ENCODE results near the gene PARD6B. TPM values are rescaled to one million over a fixed set of nuclear protein-coding genes. Genes with fewer than 3 reads are reported as not detected.
"Not testable (repeated sequence)": the region's sequence is repeated elsewhere in the genome, so short reads cannot be mapped to it uniquely, and the experiment has no call there.

The PARD6B gene
- total RNA-seq, 4 donors from 2014 or later: 1.1 to 20.5 (median 5.9) TPM

DNA sequence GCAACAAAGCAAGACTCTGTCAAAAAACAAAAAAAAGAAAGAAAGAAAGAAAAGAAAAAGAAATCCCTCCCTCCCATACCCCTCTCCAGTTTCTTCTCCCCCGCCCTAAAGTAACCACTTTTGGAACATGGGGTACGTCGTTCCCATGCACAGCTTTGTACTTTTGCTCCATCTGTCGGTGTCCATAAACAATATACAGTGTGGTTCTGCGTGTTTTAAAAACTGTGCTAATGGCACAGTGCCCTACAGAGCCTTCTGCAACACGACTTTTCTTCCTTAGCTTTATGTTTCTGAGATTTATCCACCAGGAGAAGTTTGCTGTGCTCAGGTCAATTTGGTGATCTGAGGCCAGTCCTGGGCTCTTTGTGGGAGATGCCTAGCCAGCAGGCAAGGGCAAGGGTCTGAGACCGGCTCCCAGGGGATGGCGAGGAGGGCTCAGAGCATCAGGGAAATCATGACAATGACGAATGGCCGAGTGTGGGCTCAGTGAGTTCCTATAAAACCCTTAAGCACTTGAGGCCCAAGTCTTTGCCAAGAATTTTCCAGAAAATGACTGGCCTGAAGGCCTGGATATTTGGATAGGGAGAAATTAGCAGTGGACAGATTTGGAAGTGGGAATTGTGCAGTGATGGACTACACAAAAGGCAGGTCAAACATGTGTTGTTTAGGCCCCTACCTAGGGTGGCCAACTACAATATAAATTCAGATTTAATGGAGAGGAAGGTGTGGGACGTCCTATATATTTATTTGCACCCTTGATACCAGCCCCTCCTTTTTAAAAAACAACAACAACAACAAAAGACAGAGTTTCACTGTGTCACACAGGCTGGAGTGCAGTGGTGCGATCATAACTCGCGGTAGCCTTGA lies 61.6 kb downstream of the PARD6B start:
- TF ChIP-seq, protein P1, sequence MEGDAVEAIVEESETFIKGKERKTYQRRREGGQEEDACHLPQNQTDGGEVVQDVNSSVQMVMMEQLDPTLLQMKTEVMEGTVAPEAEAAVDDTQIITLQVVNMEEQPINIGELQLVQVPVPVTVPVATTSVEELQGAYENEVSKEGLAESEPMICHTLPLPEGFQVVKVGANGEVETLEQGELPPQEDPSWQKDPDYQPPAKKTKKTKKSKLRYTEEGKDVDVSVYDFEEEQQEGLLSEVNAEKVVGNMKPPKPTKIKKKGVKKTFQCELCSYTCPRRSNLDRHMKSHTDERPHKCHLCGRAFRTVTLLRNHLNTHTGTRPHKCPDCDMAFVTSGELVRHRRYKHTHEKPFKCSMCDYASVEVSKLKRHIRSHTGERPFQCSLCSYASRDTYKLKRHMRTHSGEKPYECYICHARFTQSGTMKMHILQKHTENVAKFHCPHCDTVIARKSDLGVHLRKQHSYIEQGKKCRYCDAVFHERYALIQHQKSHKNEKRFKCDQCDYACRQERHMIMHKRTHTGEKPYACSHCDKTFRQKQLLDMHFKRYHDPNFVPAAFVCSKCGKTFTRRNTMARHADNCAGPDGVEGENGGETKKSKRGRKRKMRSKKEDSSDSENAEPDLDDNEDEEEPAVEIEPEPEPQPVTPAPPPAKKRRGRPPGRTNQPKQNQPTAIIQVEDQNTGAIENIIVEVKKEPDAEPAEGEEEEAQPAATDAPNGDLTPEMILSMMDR (IDR thresholded peaks at IDR 0.05): no peak
- ATAC-seq (ENCODE audit: low FRiP score) (no peak), DNase-seq (ENCODE audit: low spot score) (no peak)

GRCh38 chr20:50793575-50794016 lies 62.2 kb downstream of the PARD6B start:
- not testable (repeated sequence) for DNase-seq (ENCODE audit: low spot score); ATAC-seq (ENCODE audit: low FRiP score)

DNA sequence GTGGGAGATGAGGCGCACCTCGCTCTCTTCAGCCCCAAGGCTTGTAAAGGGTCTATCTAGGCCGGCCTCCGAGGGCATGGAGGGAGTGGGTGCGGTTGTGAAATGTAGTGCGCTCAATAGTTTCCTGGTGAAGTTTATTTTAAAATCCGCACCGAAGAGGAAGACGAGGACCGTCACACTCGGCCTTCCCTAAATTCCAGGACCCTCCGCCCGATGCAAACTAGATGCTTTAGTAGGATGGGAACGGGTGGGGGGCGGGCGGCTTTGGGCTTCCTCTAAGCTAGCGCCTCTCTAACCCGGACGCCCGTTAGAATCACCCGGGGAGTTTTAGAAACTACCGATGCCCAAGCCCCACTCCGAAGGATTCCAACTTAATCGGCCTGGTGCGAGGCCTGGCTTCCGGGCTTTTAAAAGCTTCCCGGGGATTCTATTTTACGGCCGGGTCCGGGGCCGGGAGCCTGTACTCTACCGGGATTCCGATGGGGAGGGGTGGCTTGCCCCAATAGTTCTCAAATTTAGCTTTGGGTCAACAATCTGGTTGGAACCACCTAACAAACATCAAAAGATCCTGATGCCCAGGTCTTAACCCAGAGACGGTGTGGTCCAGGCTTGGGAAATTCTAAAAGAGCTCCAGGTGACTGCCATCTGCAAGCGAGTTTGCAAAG lies 62.9 kb downstream of the PARD6B start:
- TF ChIP-seq, protein P1 (IDR thresholded peaks at IDR 0.05): no peak
- DNase-seq (ENCODE audit: low spot score) (no peak), ATAC-seq (ENCODE audit: low FRiP score) (no peak)

GRCh38 chr20:50794846-50795634 lies 63.7 kb downstream of the PARD6B start, which contains the start of gene BCAS4:
BCAS4 (plus strand) TSS chr20:50795061; CDS start chr20:50795084, 23 bp downstream.
- DNase-seq (ENCODE audit: low spot score) (peak; percentile 35), ATAC-seq (ENCODE audit: low FRiP score) (peak; percentile 69)
- TF ChIP-seq, protein P1 (IDR thresholded peaks at IDR 0.05): peak in 2 of 3 donors; percentile 81 to 87

DNA sequence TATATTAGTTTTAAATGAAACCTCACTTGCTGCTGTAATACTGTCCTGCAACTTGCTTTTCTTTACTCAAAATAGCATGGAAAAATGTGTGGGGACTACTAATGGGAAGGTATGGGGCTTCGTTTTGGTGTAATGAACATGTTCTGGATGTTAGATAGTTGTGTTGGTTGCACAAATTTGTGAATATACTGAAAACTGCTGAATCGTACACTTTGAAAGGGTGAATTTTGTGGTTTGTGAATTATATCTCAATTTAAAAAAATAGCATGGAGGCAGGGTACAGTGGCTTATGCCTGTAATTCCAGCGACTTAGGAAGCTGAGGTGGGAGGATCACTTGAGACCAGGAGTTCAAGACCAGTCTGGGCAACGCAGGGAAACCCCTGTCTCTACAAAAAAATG lies 65.8 kb downstream of the PARD6B start:
- no peak for ATAC-seq (ENCODE audit: low FRiP score)
- no peak for DNase-seq (ENCODE audit: low spot score)
- TF ChIP-seq, protein P1 (IDR thresholded peaks at IDR 0.05): no peak

- no peak for DNase-seq (ENCODE audit: low spot score)
- TF ChIP-seq, protein P1 (IDR thresholded peaks at IDR 0.05): no peak
- no peak for ATAC-seq (ENCODE audit: low FRiP score)
Observed at GRCh38 chr20:50798650-50799049, 67.3 kb downstream of the PARD6B start.
